WTC11 (cell line): ENCODE data around the gene KIF21B.

Source experiments
- ATF3 ChIP-seq: sonication (generic); formaldehyde crosslinking; conservative IDR thresholded peaks from 2 replicates; pipeline ENCODE4 v1.8.1; 2022; ENCODE audit warnings: mild to moderate bottlenecking, missing genetic modification reagents
- CTCF ChIP-seq: fragments of 200-600 bp; IDR thresholded peaks from 2 replicates; pipeline ENCODE4 v1.8.0; 2022; ENCODE audit warnings: antibody characterized with exemption
- ELF4 ChIP-seq: sonication (generic); formaldehyde crosslinking; IDR thresholded peaks from 2 replicates; pipeline ENCODE4 v1.8.1; 2022; ENCODE audit warnings: low read depth, mild to moderate bottlenecking, moderate library complexity, missing genetic modification reagents
- KAT7 ChIP-seq: sonication (generic); formaldehyde crosslinking; IDR thresholded peaks from 2 replicates; pipeline ENCODE4 v1.8.1; 2023; ENCODE audit warnings: missing genetic modification reagents, mild to moderate bottlenecking, borderline replicate concordance
- OVOL2 ChIP-seq: fragments of 250-450 bp; sonication (Bioruptor Pico); IDR thresholded peaks from 2 replicates; pipeline ENCODE4 v1.9.0; 2021; ENCODE audit warnings: mild to moderate bottlenecking, borderline replicate concordance
- PRRX2 ChIP-seq: fragments of 250-450 bp; sonication (Bioruptor Pico); IDR thresholded peaks from 2 replicates; pipeline ENCODE4 v1.8.0; 2021; ENCODE audit warnings: mild to moderate bottlenecking
- SP1 ChIP-seq: sonication (generic); formaldehyde crosslinking; conservative IDR thresholded peaks from 2 replicates; pipeline ENCODE4 v1.8.1; 2022; ENCODE audit warnings: missing genetic modification reagents
- ZBTB21 ChIP-seq: sonication (generic); formaldehyde crosslinking; IDR thresholded peaks from 2 replicates; pipeline ENCODE4 v1.8.1; 2023; ENCODE audit warnings: mild to moderate bottlenecking, missing genetic modification reagents, borderline replicate concordance
- ZSCAN18 ChIP-seq: fragments of 250-450 bp; sonication (Bioruptor Pico); IDR thresholded peaks from 2 replicates; pipeline ENCODE4 v2.1.2; 2022; ENCODE audit warnings: mild to moderate bottlenecking, moderate library complexity

- TF ChIP-seq CTCF, result no peak
- TF ChIP-seq OVOL2 (CRISPR knock-in tag), result no peak
- no peak for TF ChIP-seq ZSCAN18 (CRISPR knock-in tag)
- no peak for TF ChIP-seq ZBTB21 (CRISPR knock-in tag)
- TF ChIP-seq ELF4 (CRISPR knock-in tag), result no peak
- TF ChIP-seq KAT7 (CRISPR knock-in tag), result no peak
- TF ChIP-seq ATF3 (CRISPR knock-in tag), result no peak
- no peak for TF ChIP-seq SP1 (CRISPR knock-in tag)
- TF ChIP-seq PRRX2 (CRISPR knock-in tag), result no peak
These were observed 78.4 kb downstream of the KIF21B start for GRCh38 chr1:200945111-200945510.
